Raji (cell line): ENCODE results near the gene GALNT18.
"Not testable (repeated sequence)": the region's sequence is repeated elsewhere in the genome, so short reads cannot be mapped to it uniquely, and the experiment has no call there.

Experiments
- POLR2A ChIP-seq: IDR thresholded peaks from 2 replicates; pipeline ENCODE4 v1.6.1; 2011; ENCODE audit warnings: low read depth, low read length, control low read depth; ENCODE audit not compliant: insufficient read depth

The GALNT18 gene

GRCh38 chr11:11374358-11375148 is 247.3 kb downstream of the GALNT18 start:
- TF ChIP-seq POLR2A, result no peak

- TF ChIP-seq POLR2A, result no peak
Measured at GRCh38 chr11:11373934-11374333, 247.9 kb downstream of the GALNT18 start.

GRCh38 chr11:11372461-11372860 is 249.3 kb downstream of the GALNT18 start:
- TF ChIP-seq POLR2A, result no peak

- no peak for TF ChIP-seq POLR2A
Measured at GRCh38 chr11:11370962-11371303, 250.9 kb downstream of the GALNT18 start.

GRCh38 chr11:11370255-11370961 is 251.4 kb downstream of the GALNT18 start:
- TF ChIP-seq POLR2A, result no peak

GRCh38 chr11:11366793-11367192 is 255.0 kb downstream of the GALNT18 start:
- no peak for TF ChIP-seq POLR2A

- no peak for TF ChIP-seq POLR2A
Measured at GRCh38 chr11:11363674-11364073, 258.1 kb downstream of the GALNT18 start.

- TF ChIP-seq POLR2A, result no peak
Measured at GRCh38 chr11:11359611-11360010, 262.2 kb downstream of the GALNT18 start.

GRCh38 chr11:11356842-11357241 is 265.0 kb downstream of the GALNT18 start:
- no peak for TF ChIP-seq POLR2A

GRCh38 chr11:11352878-11353277 is 268.9 kb downstream of the GALNT18 start, which contains the start of gene CSNK2A3:
Gene CSNK2A3, minus strand, starts transcription at chr11:11353250. Its CDS starts 131 bp downstream, at chr11:11353119.
- TF ChIP-seq POLR2A, result not testable (repeated sequence)

GRCh38 chr11:11351042-11351586 is 270.7 kb downstream of the GALNT18 start:
- no peak for TF ChIP-seq POLR2A

GRCh38 chr11:11349870-11350337 is 271.9 kb downstream of the GALNT18 start:
- no peak for TF ChIP-seq POLR2A

- TF ChIP-seq POLR2A, result no peak
Measured at GRCh38 chr11:11349106-11349825, 272.5 kb downstream of the GALNT18 start.

GRCh38 chr11:11348303-11348702 is 273.5 kb downstream of the GALNT18 start:
- TF ChIP-seq POLR2A, result no peak

- no peak for TF ChIP-seq POLR2A
Measured at GRCh38 chr11:11347592-11347991, 274.2 kb downstream of the GALNT18 start.
